ENCODE results near the gene PPM1D.
A peak's percentile ranks its signal among the peaks of the same experiment; 100 is the strongest.

PPM1D gene

GRCh38 chr17:60562421-60562820, 37.6 kb upstream of the PPM1D start:
- peaks cover 15% of the 10 kb centered on the region for H3K9me3 ChIP-seq (ENCODE audit: insufficient read depth, low read depth, low read length)
- no peak overlapping the region for H3K18ac ChIP-seq (ENCODE audit: low read length)
- H3K27me3 ChIP-seq (ENCODE audit: insufficient read depth, low read length) = no peaks in the 10 kb centered on the region
- H3K4me2 ChIP-seq (ENCODE audit: low read length) = no peak overlapping the region
- no peak overlapping the region for H2BK12ac ChIP-seq (ENCODE audit: low read length)
- DNase-seq = no peak
- H2BK120ac ChIP-seq (ENCODE audit: insufficient read depth, low read length, poor library complexity) = no peak overlapping the region
- no peak overlapping the region for H2BK5ac ChIP-seq (ENCODE audit: low read depth, low read length, poor library complexity)
- no peak overlapping the region for H4K91ac ChIP-seq (ENCODE audit: low read depth, low read length)
- H2AK5ac ChIP-seq (ENCODE audit: low read length) = no peak overlapping the region
- H3K36me3 ChIP-seq (ENCODE audit: control insufficient read depth in 1 of 2, insufficient read depth in 2 of 2, low read length in 2 of 2) = peaks cover 0 to 2% of the 10 kb centered on the region in 2 experiments
- H4K12ac ChIP-seq (ENCODE audit: low read depth, low read length) = no peak overlapping the region
- no peaks in the 10 kb centered on the region for H3K79me2 ChIP-seq (ENCODE audit: control insufficient read depth, insufficient read depth, low read length, poor library complexity)
- peaks cover 3% of the 10 kb centered on the region for H3K79me1 ChIP-seq (ENCODE audit: low read length)
- H3K4ac ChIP-seq (ENCODE audit: low read depth, low read length) = no peak overlapping the region
- no peak overlapping the region for H3K4me3 ChIP-seq (ENCODE audit: low read depth, low read length)
- peaks cover 0 to 2% of the 10 kb centered on the region in 2 experiments for H3K4me1 ChIP-seq (ENCODE audit: control insufficient read depth in 1 of 2, insufficient read depth in 2 of 2, low read length in 2 of 2)
- no peak overlapping the region for H3K14ac ChIP-seq (ENCODE audit: low read length)
- H2AFZ ChIP-seq (ENCODE audit: insufficient read depth, low read length, poor library complexity) = no peak overlapping the region
- no peak overlapping the region for H3K9ac ChIP-seq (ENCODE audit: low read length)
- no peak overlapping the region for H4K8ac ChIP-seq (ENCODE audit: low read depth, low read length)
- WGBS (ENCODE audit: extremely low coverage, insufficient coverage, insufficient read length) = no CpG with 5 or more reads among the region's 3 CpGs
- H3K23ac ChIP-seq (ENCODE audit: low read length) = no peak overlapping the region
- no peak overlapping the region for H3K27ac ChIP-seq (ENCODE audit: low read depth, low read length)

GRCh38 chr17:60563743-60564142, 36.2 kb upstream of the PPM1D start:
- Histone ChIP-seq H3K4me3 (ENCODE audit: low read depth, low read length) (no peak overlapping the region), H2AK5ac (ENCODE audit: low read length) (no peak overlapping the region), H3K27ac (ENCODE audit: low read depth, low read length) (no peak overlapping the region), H2AFZ (ENCODE audit: insufficient read depth, low read length, poor library complexity) (no peak overlapping the region), H3K27me3 (ENCODE audit: insufficient read depth, low read length) (no peaks in the 10 kb centered on the region), H3K9ac (ENCODE audit: low read length) (no peak overlapping the region), H4K8ac (ENCODE audit: low read depth, low read length) (no peak overlapping the region), H2BK5ac (ENCODE audit: low read depth, low read length, poor library complexity) (no peak overlapping the region), H3K4me1 (ENCODE audit: control insufficient read depth in 1 of 2, insufficient read depth in 2 of 2, low read length in 2 of 2) (peaks cover 0 to 2% of the 10 kb centered on the region in 2 experiments), H2BK120ac (ENCODE audit: insufficient read depth, low read length, poor library complexity) (no peak overlapping the region), H3K9me3 (ENCODE audit: insufficient read depth, low read depth, low read length) (peaks cover 5% of the 10 kb centered on the region), H3K4me2 (ENCODE audit: low read length) (no peak overlapping the region), H3K36me3 (ENCODE audit: control insufficient read depth in 1 of 2, insufficient read depth in 2 of 2, low read length in 2 of 2) (no peaks in the 10 kb centered on the region), H3K18ac (ENCODE audit: low read length) (no peak overlapping the region), H2BK12ac (ENCODE audit: low read length) (peak overlapping the region; percentile 54), H4K12ac (ENCODE audit: low read depth, low read length) (no peak overlapping the region), H3K14ac (ENCODE audit: low read length) (no peak overlapping the region), H3K4ac (ENCODE audit: low read depth, low read length) (no peak overlapping the region), H3K79me2 (ENCODE audit: control insufficient read depth, insufficient read depth, low read length, poor library complexity) (peaks cover 2% of the 10 kb centered on the region), H3K23ac (ENCODE audit: low read length) (no peak overlapping the region), H4K91ac (ENCODE audit: low read depth, low read length) (no peak overlapping the region), H3K79me1 (ENCODE audit: low read length) (peaks cover 5% of the 10 kb centered on the region)
- DNase-seq = peak in 1 of 2 donors; percentile 35
- WGBS (ENCODE audit: extremely low coverage, insufficient coverage, insufficient read length) = no CpG with 5 or more reads among the region's 2 CpGs

GRCh38 chr17:60565233-60565632, 34.8 kb upstream of the PPM1D start:
- Histone ChIP-seq H3K9ac (ENCODE audit: low read length) (no peak overlapping the region), H3K27ac (ENCODE audit: low read depth, low read length) (no peak overlapping the region), H3K9me3 (ENCODE audit: insufficient read depth, low read depth, low read length) (peaks cover 2% of the 10 kb centered on the region), H3K4ac (ENCODE audit: low read depth, low read length) (no peak overlapping the region), H3K79me2 (ENCODE audit: control insufficient read depth, insufficient read depth, low read length, poor library complexity) (peaks cover 4% of the 10 kb centered on the region), H2AK5ac (ENCODE audit: low read length) (peak overlapping the region; percentile 24), H3K18ac (ENCODE audit: low read length) (peak overlapping the region; percentile 7), H3K23ac (ENCODE audit: low read length) (no peak overlapping the region), H2AFZ (ENCODE audit: insufficient read depth, low read length, poor library complexity) (no peak overlapping the region), H2BK5ac (ENCODE audit: low read depth, low read length, poor library complexity) (no peak overlapping the region), H4K12ac (ENCODE audit: low read depth, low read length) (no peak overlapping the region), H3K4me1 (ENCODE audit: control insufficient read depth in 1 of 2, insufficient read depth in 2 of 2, low read length in 2 of 2) (peaks cover 0 to 2% of the 10 kb centered on the region in 2 experiments), H3K4me2 (ENCODE audit: low read length) (no peak overlapping the region), H4K91ac (ENCODE audit: low read depth, low read length) (no peak overlapping the region), H3K27me3 (ENCODE audit: insufficient read depth, low read length) (no peaks in the 10 kb centered on the region), H3K36me3 (ENCODE audit: control insufficient read depth in 1 of 2, insufficient read depth in 2 of 2, low read length in 2 of 2) (no peaks in the 10 kb centered on the region), H4K8ac (ENCODE audit: low read depth, low read length) (peak overlapping the region; percentile 13), H3K4me3 (ENCODE audit: low read depth, low read length) (no peak overlapping the region), H3K79me1 (ENCODE audit: low read length) (peaks cover 9% of the 10 kb centered on the region), H3K14ac (ENCODE audit: low read length) (no peak overlapping the region), H2BK120ac (ENCODE audit: insufficient read depth, low read length, poor library complexity) (peak overlapping the region; percentile 74), H2BK12ac (ENCODE audit: low read length) (no peak overlapping the region)
- no CpG with 5 or more reads among the region's 6 CpGs for WGBS (ENCODE audit: extremely low coverage, insufficient coverage, insufficient read length)
- DNase-seq = no peak

GRCh38 chr17:60573236-60574051, 26.5 kb upstream of the PPM1D start:
- H3K36me3 ChIP-seq (ENCODE audit: control insufficient read depth in 1 of 2, insufficient read depth in 2 of 2, low read length in 2 of 2) = no peaks in the 10 kb centered on the region
- DNase-seq = peak; percentile 95 to 98
- no peak overlapping the region for H3K18ac ChIP-seq (ENCODE audit: low read length)
- no peak overlapping the region for H3K9ac ChIP-seq (ENCODE audit: low read length)
- H3K79me1 ChIP-seq (ENCODE audit: low read length) = peaks cover 35% of the 10 kb centered on the region
- WGBS (ENCODE audit: extremely low coverage, insufficient coverage, insufficient read length) = no CpG with 5 or more reads among the region's 2 CpGs
- no peak overlapping the region for H4K12ac ChIP-seq (ENCODE audit: low read depth, low read length)
- H2AFZ ChIP-seq (ENCODE audit: insufficient read depth, low read length, poor library complexity) = no peak overlapping the region
- H3K27me3 ChIP-seq (ENCODE audit: insufficient read depth, low read length) = no peaks in the 10 kb centered on the region
- peak overlapping the region; percentile 99 for H2BK5ac ChIP-seq (ENCODE audit: low read depth, low read length, poor library complexity)
- no peak overlapping the region for H3K4ac ChIP-seq (ENCODE audit: low read depth, low read length)
- peak overlapping the region; percentile 4 for H2BK12ac ChIP-seq (ENCODE audit: low read length)
- no peak overlapping the region for H2AK5ac ChIP-seq (ENCODE audit: low read length)
- H3K79me2 ChIP-seq (ENCODE audit: control insufficient read depth, insufficient read depth, low read length, poor library complexity) = peaks cover 3% of the 10 kb centered on the region
- peak overlapping the region; percentile 99 for H3K27ac ChIP-seq (ENCODE audit: low read depth, low read length)
- no peak overlapping the region for H3K14ac ChIP-seq (ENCODE audit: low read length)
- H3K9me3 ChIP-seq (ENCODE audit: insufficient read depth, low read depth, low read length) = no peaks in the 10 kb centered on the region
- no peak overlapping the region for H3K4me3 ChIP-seq (ENCODE audit: low read depth, low read length)
- no peak overlapping the region for H4K91ac ChIP-seq (ENCODE audit: low read depth, low read length)
- no peak overlapping the region for H4K8ac ChIP-seq (ENCODE audit: low read depth, low read length)
- peak overlapping the region; percentile 100 for H2BK120ac ChIP-seq (ENCODE audit: insufficient read depth, low read length, poor library complexity)
- H3K4me2 ChIP-seq (ENCODE audit: low read length) = peak overlapping the region; percentile 46
- H3K23ac ChIP-seq (ENCODE audit: low read length) = no peak overlapping the region
- H3K4me1 ChIP-seq (ENCODE audit: control insufficient read depth in 1 of 2, insufficient read depth in 2 of 2, low read length in 2 of 2) = peaks cover 14 to 19% of the 10 kb centered on the region in 2 experiments

Data from trophoblast cell (in vitro differentiated cells and primary cell).